Osteoblast (primary cell): Measurements from ENCODE around the gene SH2D4B. TPM values are rescaled to one million over a fixed set of nuclear protein-coding genes. Genes with fewer than 3 reads are reported as not detected.

ENCODE experiments used
- DNase-seq: peaks from one replicate; pipeline ENCODE4 v3.0.0; 2011; ENCODE audit warnings: low spot score, mixed read lengths; ENCODE audit not compliant: insufficient read length; ENCODE audit errors: missing footprints
- H2AFZ ChIP-seq: 2 replicates; pipeline ENCODE4 v1.6.0; 2011; ENCODE audit warnings: mild to moderate bottlenecking, low read length
- H3K27ac ChIP-seq: 2 replicates; pipeline ENCODE4 v1.5.1; 2011; ENCODE audit warnings: mild to moderate bottlenecking, low read depth, low read length, moderate library complexity
- H3K27me3 ChIP-seq: 2 replicates; pipeline ENCODE4 v1.6.0; 2012; ENCODE audit warnings: mild to moderate bottlenecking, control low read depth, inconsistent platforms, low read length, moderate library complexity; ENCODE audit not compliant: insufficient read depth
- H3K36me3 ChIP-seq: 2 replicates; pipeline ENCODE4 v1.5.1; 2011; ENCODE audit warnings: mild to moderate bottlenecking, low read length, control low read depth, moderate library complexity; ENCODE audit not compliant: insufficient read depth
- H3K4me1 ChIP-seq: 2 replicates; pipeline ENCODE4 v1.5.1; 2011; ENCODE audit warnings: mild to moderate bottlenecking, low read length, control low read depth, moderate library complexity; ENCODE audit not compliant: insufficient read depth
- H3K4me2 ChIP-seq: 2 replicates; pipeline ENCODE4 v1.6.0; 2011; ENCODE audit warnings: mild to moderate bottlenecking, low read length; ENCODE audit not compliant: insufficient read depth
- H3K4me3 ChIP-seq: fragments of 200-600 bp; sonication (generic); 3 replicates; pipeline ENCODE4 v1.5.1; 2012; ENCODE audit warnings: mild to moderate bottlenecking, low read length, inconsistent platforms; ENCODE audit not compliant: insufficient read depth
- H3K79me2 ChIP-seq: 2 replicates; pipeline ENCODE4 v1.6.0; 2012; ENCODE audit warnings: mild to moderate bottlenecking, low read length, control low read depth, inconsistent platforms; ENCODE audit not compliant: insufficient read depth
- H3K9me3 ChIP-seq: 2 replicates; pipeline ENCODE4 v1.5.1; 2011; ENCODE audit warnings: low read depth, low read length, control low read depth
- H4K20me1 ChIP-seq: 2 replicates; pipeline ENCODE4 v1.6.0; 2012; ENCODE audit warnings: mild to moderate bottlenecking, low read length, control low read depth; ENCODE audit not compliant: insufficient read depth
- CTCF ChIP-seq: IDR thresholded peaks from 2 replicates; pipeline ENCODE4 v1.5.1; 2011; ENCODE audit warnings: mild to moderate bottlenecking, low read depth, low read length, moderate library complexity; ENCODE audit errors: extremely low read depth
- total RNA-seq: library from RNA; depleted of rRNA; stranded (reverse); fragments of >200 nt; gene quantifications from 2 replicates; pipeline ENCODE4 v1.2.3, GENCODE V29; 2012

Gene SH2D4B
- total RNA-seq, 1 donor: under 0.01 TPM

- H2AFZ ChIP-seq: no peak overlapping the region
- H3K79me2 ChIP-seq: no peaks in the 10 kb centered on the region
- H3K27ac ChIP-seq: no peak overlapping the region
- H3K36me3 ChIP-seq: no peaks in the 10 kb centered on the region
- no peaks in the 10 kb centered on the region for H3K9me3 ChIP-seq
- no peak for DNase-seq
- TF ChIP-seq CTCF: no peak
- H4K20me1 ChIP-seq: no peaks in the 10 kb centered on the region
- H3K27me3 ChIP-seq: no peaks in the 10 kb centered on the region
- H3K4me3 ChIP-seq: no peak overlapping the region
- H3K4me2 ChIP-seq: no peak overlapping the region
- no peaks in the 10 kb centered on the region for H3K4me1 ChIP-seq
These were observed 105.0 kb downstream of the SH2D4B start for GRCh38 chr10:80642661-80643060.

GRCh38 chr10:80646366-80646765 lies 108.7 kb downstream of the SH2D4B start:
- TF ChIP-seq CTCF: no peak
- Histone ChIP-seq H3K9me3 (no peaks in the 10 kb centered on the region), H4K20me1 (no peaks in the 10 kb centered on the region), H3K27ac (no peak overlapping the region), H3K4me2 (no peak overlapping the region), H3K36me3 (no peaks in the 10 kb centered on the region), H2AFZ (no peak overlapping the region), H3K4me3 (no peak overlapping the region), H3K4me1 (no peaks in the 10 kb centered on the region), H3K27me3 (no peaks in the 10 kb centered on the region), H3K79me2 (no peaks in the 10 kb centered on the region)
- DNase-seq: no peak

- H3K27me3 ChIP-seq: no peaks in the 10 kb centered on the region
- no peak overlapping the region for H3K27ac ChIP-seq
- no peak overlapping the region for H3K4me3 ChIP-seq
- no peak overlapping the region for H3K4me2 ChIP-seq
- no peak for TF ChIP-seq CTCF
- H3K4me1 ChIP-seq: no peaks in the 10 kb centered on the region
- DNase-seq: no peak
- H4K20me1 ChIP-seq: no peaks in the 10 kb centered on the region
- no peaks in the 10 kb centered on the region for H3K79me2 ChIP-seq
- H3K9me3 ChIP-seq: no peaks in the 10 kb centered on the region
- H2AFZ ChIP-seq: no peak overlapping the region
- H3K36me3 ChIP-seq: no peaks in the 10 kb centered on the region
These were observed 109.6 kb downstream of the SH2D4B start for GRCh38 chr10:80647173-80647833.

- Histone ChIP-seq H4K20me1 (no peaks in the 10 kb centered on the region), H3K36me3 (no peaks in the 10 kb centered on the region), H3K4me3 (no peak overlapping the region), H3K4me2 (no peak overlapping the region), H3K27me3 (no peaks in the 10 kb centered on the region), H3K27ac (no peak overlapping the region), H2AFZ (no peak overlapping the region), H3K79me2 (no peaks in the 10 kb centered on the region), H3K4me1 (no peaks in the 10 kb centered on the region), H3K9me3 (no peaks in the 10 kb centered on the region)
- no peak for TF ChIP-seq CTCF
- no peak for DNase-seq
These were observed 110.4 kb downstream of the SH2D4B start for GRCh38 chr10:80648106-80648505.
